Neural progenitor cell (in vitro differentiated cells): ENCODE data around the gene CC2D1A.

ENCODE experiments used
- CTCF ChIP-seq: fragments of 200-600 bp; sonication (generic); IDR thresholded peaks from 2 replicates; pipeline ENCODE4 v1.5.1; 2017; ENCODE audit warnings: antibody characterized with exemption, mild to moderate bottlenecking
- EZH2 ChIP-seq: fragments of 200-600 bp; sonication (generic); IDR thresholded peaks from 2 replicates; pipeline ENCODE4 v1.6.1; 2017; ENCODE audit warnings: antibody characterized with exemption, mild to moderate bottlenecking, moderate library complexity
- EZH2phosphoT487 ChIP-seq: fragments of 200-600 bp; sonication (generic); IDR thresholded peaks from 2 replicates; pipeline ENCODE4 v1.6.1; 2017; ENCODE audit warnings: antibody characterized with exemption

GRCh38 chr19:13957051-13957450, 51.0 kb downstream of the CC2D1A start:
- TF ChIP-seq CTCF: no peak
- TF ChIP-seq EZH2: no peak
- no peak for TF ChIP-seq EZH2phosphoT487
